Thyroid gland (tissue), 4 donors: ENCODE measurements around the gene DNAJC17. TPM values are rescaled to one million over a fixed set of nuclear protein-coding genes. Genes with fewer than 3 reads are reported as not detected.

ENCODE experiments used
- DNase-seq, 2 donors: peaks; one replicate each; pipeline ENCODE4 v3.0.0-alpha.2; 2019
- H3K27ac ChIP-seq, 3 donors: fragments of 200-600 bp; sonication (generic); 1 replicate in 2 of 3; 2 replicates in 1 of 3; pipeline ENCODE4 v1.5.1; 2016 to 2019; ENCODE audit warnings: mild to moderate bottlenecking in 1 of 3, moderate library complexity in 1 of 3
- H3K27me3 ChIP-seq: fragments of 200-600 bp; sonication (generic); one replicate; pipeline ENCODE4 v1.5.1; 2019
- H3K36me3 ChIP-seq, 2 donors: fragments of 200-600 bp; sonication (generic); one replicate each; pipeline ENCODE4 v1.5.1; 2016 to 2019
- H3K4me1 ChIP-seq, 2 donors: fragments of 200-600 bp; sonication (generic); one replicate each; pipeline ENCODE4 v1.5.1; 2017 to 2019
- H3K4me3 ChIP-seq, 3 donors: fragments of 200-600 bp; sonication (generic); replicated peaks in 1 of 3; 1 replicate in 2 of 3; 2 replicates in 1 of 3; pipeline ENCODE4 v1.5.1; 2016; ENCODE audit warnings: mild to moderate bottlenecking in 1 of 3
- H3K9me3 ChIP-seq: fragments of 200-600 bp; sonication (generic); one replicate; pipeline ENCODE4 v1.5.1; 2017
- CTCF ChIP-seq, 6 experiments: fragments of 200-600 bp in 3 of 6; fragments of 450-650 bp in 3 of 6; sonication (generic) in 3 of 6; IDR thresholded peaks; one replicate each; pipeline ENCODE4 v1.5.1; 2016 to 2019; ENCODE audit warnings: antibody characterized with exemption in 6 of 6, mild to moderate bottlenecking in 2 of 6, inconsistent platforms in 1 of 6, moderate library complexity in 1 of 6
- POLR2A ChIP-seq, 2 donors: fragments of 450-650 bp; IDR thresholded peaks; one replicate each; pipeline ENCODE4 v1.6.1; 2017; ENCODE audit warnings: antibody characterized with exemption in 2 of 2, mild to moderate bottlenecking in 2 of 2, moderate library complexity in 1 of 2
- WGBS, 2 donors: methylation state at CpG; one replicate each; pipeline ENCODE4 v1.1.5; 2017; 5-methylcytosine and 5-hydroxymethylcytosine counted together
- intact Hi-C: fragments of 100-400 bp; cut with DNase I; formaldehyde crosslinking; loops from one replicate; pipeline ENCODE4 v1.15.1; 2023
- total RNA-seq, 4 donors: library from RNA; depleted of rRNA; stranded (reverse); fragments of >200 nt; gene quantifications; one replicate each; pipeline ENCODE4 v1.2.3, GENCODE V29; 2016

Gene DNAJC17
- total RNA-seq, 4 donors from 2014 or later, result 21.6 to 51.9 (median 45.8) TPM

DNA sequence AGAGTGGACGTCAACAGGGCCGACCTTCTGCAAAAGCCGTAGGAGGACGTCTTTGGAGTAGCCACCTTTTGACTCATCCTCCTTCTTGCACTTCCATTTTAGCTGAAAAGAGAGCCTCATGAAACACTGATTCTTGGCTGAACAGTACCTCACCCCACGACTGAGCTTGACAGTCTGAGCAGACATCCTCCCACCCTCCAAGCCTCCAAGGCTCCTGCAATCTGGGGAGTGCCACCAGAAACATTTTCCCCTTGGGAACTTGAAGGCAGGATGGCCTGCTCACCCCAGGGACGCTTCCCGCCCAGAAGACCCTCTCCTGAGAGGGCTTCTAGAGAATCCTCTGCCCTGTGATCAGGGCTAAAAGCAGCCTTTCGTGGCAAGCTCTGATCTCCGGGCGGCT, 32.3 kb downstream of the DNAJC17 start:
- Histone ChIP-seq H3K27ac (no peak overlapping the region), H3K4me3 (no peak overlapping the region), H3K4me1 (peaks cover 0 to 5% of the 10 kb centered on the region in 2 donors), H3K27me3 (no peaks in the 10 kb centered on the region), H3K9me3 (no peaks in the 10 kb centered on the region), H3K36me3 (peaks cover 46 to 53% of the 10 kb centered on the region in 2 donors)
- intact Hi-C loops, result loop anchor here (10.0 kb wide), 1 partner anchor 210 kb away; the partner anchor contains the start of genes CCDC32 and RPUSD2
- WGBS, 2 donors, result 91 to 94% methylated on average over 10 of the region's 10 CpGs
- TF ChIP-seq POLR2A (IDR thresholded peaks at IDR 0.05), result no peak
- no peak for TF ChIP-seq CTCF (IDR thresholded peaks at IDR 0.05)
- DNase-seq, result no peak

- no peak overlapping the region for H3K27ac ChIP-seq
- peaks cover 45 to 49% of the 10 kb centered on the region in 2 donors for H3K36me3 ChIP-seq
- no peak for DNase-seq
- H3K4me3 ChIP-seq, result no peak overlapping the region
- WGBS, 2 donors, result 98 to 100% methylated on average over 4 to 6 of the region's 6 CpGs
- intact Hi-C loops, result loop anchor here (10.0 kb wide), 1 partner anchor 209 kb away; the partner anchor contains the start of genes CCDC32 and RPUSD2
- TF ChIP-seq POLR2A (IDR thresholded peaks at IDR 0.05) (no peak), CTCF (IDR thresholded peaks at IDR 0.05) (no peak)
- peaks cover 0 to 16% of the 10 kb centered on the region in 2 donors for H3K4me1 ChIP-seq
- H3K9me3 ChIP-seq, result no peaks in the 10 kb centered on the region
- no peaks in the 10 kb centered on the region for H3K27me3 ChIP-seq
Measured at GRCh38 chr15:40773902-40774301, 33.4 kb downstream of the DNAJC17 start.

GRCh38 chr15:40773496-40773895, 33.8 kb downstream of the DNAJC17 start:
- Histone ChIP-seq H3K27ac (no peak overlapping the region), H3K27me3 (no peaks in the 10 kb centered on the region), H3K4me1 (peaks cover 0 to 20% of the 10 kb centered on the region in 2 donors), H3K9me3 (no peaks in the 10 kb centered on the region), H3K36me3 (peaks cover 42 to 45% of the 10 kb centered on the region in 2 donors), H3K4me3 (no peak overlapping the region)
- intact Hi-C loops, result loop anchor here (10.0 kb wide), 1 partner anchor 209 kb away; the partner anchor contains the start of genes CCDC32 and RPUSD2
- no peak for DNase-seq
- no peak for TF ChIP-seq POLR2A (IDR thresholded peaks at IDR 0.05)
- WGBS, 2 donors, result 91 to 96% methylated on average over 5 to 8 of the region's 8 CpGs

GRCh38 chr15:40772014-40772413, 35.3 kb downstream of the DNAJC17 start:
- peaks cover 0 to 23% of the 10 kb centered on the region in 2 donors for H3K4me1 ChIP-seq
- no peak for DNase-seq
- H3K9me3 ChIP-seq, result no peaks in the 10 kb centered on the region
- peaks cover 34 to 41% of the 10 kb centered on the region in 2 donors for H3K36me3 ChIP-seq
- WGBS, 2 donors, result 74 to 93% methylated on average over 7 to 13 of the region's 13 CpGs
- H3K27ac ChIP-seq, result no peak overlapping the region
- intact Hi-C loops, result loop anchor here (10.0 kb wide), 1 partner anchor 207 kb away; the partner anchor contains the start of genes CCDC32 and RPUSD2
- H3K4me3 ChIP-seq, result no peak overlapping the region
- TF ChIP-seq POLR2A (IDR thresholded peaks at IDR 0.05) (no peak), CTCF (IDR thresholded peaks at IDR 0.05) (no peak)
- no peaks in the 10 kb centered on the region for H3K27me3 ChIP-seq

- Histone ChIP-seq H3K4me1 (peaks cover 0 to 23% of the 10 kb centered on the region in 2 donors), H3K9me3 (no peaks in the 10 kb centered on the region), H3K27me3 (no peaks in the 10 kb centered on the region), H3K27ac (no peak overlapping the region), H3K36me3 (peaks cover 27 to 34% of the 10 kb centered on the region in 2 donors), H3K4me3 (no peak overlapping the region)
- 93 to 99% methylated on average over 5 of the region's 5 CpGs for WGBS, 2 donors
- no peak for DNase-seq
- TF ChIP-seq CTCF (IDR thresholded peaks at IDR 0.05), result no peak
- TF ChIP-seq POLR2A (IDR thresholded peaks at IDR 0.05), result no peak
- intact Hi-C loops, result loop anchor here (10.0 kb wide), 1 partner anchor 206 kb away; the partner anchor contains the start of genes CCDC32 and RPUSD2
Measured at GRCh38 chr15:40771242-40771641, 36.0 kb downstream of the DNAJC17 start.
